ENCODE results near the gene LRWD1.

DNA sequence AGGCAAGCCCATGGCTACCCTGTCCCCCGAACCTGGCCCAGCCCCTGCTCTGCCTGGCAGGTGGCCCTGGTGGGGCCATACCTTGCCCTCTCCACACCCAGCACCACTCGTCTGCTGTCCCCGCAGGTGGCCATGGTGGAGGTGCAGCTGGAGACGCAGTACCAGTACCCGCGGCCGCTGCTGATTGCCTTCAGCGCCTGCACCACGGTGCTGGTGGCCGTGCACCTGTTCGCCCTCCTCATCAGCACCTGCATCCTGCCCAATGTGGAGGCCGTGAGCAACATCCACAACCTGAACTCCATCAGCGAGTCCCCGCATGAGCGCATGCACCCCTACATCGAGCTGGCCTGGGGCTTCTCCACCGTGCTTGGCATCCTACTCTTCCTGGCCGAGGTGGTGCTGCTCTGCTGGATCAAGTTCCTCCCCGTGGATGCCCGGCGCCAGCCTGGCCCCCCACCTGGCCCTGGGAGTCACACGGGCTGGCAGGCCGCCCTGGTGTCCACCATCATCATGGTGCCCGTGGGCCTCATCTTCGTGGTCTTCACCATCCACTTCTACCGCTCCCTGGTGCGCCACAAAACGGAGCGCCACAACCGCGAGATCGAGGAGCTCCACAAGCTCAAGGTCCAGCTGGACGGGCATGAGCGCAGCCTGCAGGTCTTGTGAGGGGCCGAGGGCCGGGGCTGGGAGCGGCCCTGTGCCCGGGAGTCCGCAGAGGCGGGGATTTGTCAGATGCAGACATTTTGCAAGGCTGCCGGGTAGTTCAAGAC, 18.2 kb upstream of the LRWD1 start:
- TF ChIP-seq, protein P1, sequence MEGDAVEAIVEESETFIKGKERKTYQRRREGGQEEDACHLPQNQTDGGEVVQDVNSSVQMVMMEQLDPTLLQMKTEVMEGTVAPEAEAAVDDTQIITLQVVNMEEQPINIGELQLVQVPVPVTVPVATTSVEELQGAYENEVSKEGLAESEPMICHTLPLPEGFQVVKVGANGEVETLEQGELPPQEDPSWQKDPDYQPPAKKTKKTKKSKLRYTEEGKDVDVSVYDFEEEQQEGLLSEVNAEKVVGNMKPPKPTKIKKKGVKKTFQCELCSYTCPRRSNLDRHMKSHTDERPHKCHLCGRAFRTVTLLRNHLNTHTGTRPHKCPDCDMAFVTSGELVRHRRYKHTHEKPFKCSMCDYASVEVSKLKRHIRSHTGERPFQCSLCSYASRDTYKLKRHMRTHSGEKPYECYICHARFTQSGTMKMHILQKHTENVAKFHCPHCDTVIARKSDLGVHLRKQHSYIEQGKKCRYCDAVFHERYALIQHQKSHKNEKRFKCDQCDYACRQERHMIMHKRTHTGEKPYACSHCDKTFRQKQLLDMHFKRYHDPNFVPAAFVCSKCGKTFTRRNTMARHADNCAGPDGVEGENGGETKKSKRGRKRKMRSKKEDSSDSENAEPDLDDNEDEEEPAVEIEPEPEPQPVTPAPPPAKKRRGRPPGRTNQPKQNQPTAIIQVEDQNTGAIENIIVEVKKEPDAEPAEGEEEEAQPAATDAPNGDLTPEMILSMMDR (conservative IDR thresholded peaks at IDR 0.05 in 1 of 2, IDR thresholded peaks at IDR 0.05 in 1 of 2; ENCODE audit: low read depth in 1 of 2, low read length in 2 of 2) = no peak
- TF ChIP-seq EZH2 (IDR thresholded peaks at IDR 0.05; ENCODE audit: low read length, missing control alignments) = no peak
